GM12891 (cell line): ENCODE measurements around the gene VPS13D.

Source experiments
- POLR2A ChIP-seq: IDR thresholded peaks from 2 replicates; pipeline ENCODE4 v1.6.1; 2011; ENCODE audit warnings: low read depth, low read length, control low read depth
- POLR2AphosphoS5 ChIP-seq: IDR thresholded peaks from 2 replicates; pipeline ENCODE4 v1.6.1; 2011; ENCODE audit warnings: low read depth, low read length, control low read depth
- POU2F2 ChIP-seq: IDR thresholded peaks from 2 replicates; pipeline ENCODE4 v1.6.1; 2011; ENCODE audit warnings: low read depth, mild to moderate bottlenecking, control low read depth, low read length, moderate library complexity
- SPI1 ChIP-seq: IDR thresholded peaks from 2 replicates; pipeline ENCODE4 v1.6.1; 2011; ENCODE audit warnings: low read depth, low read length, control low read depth
- TAF1 ChIP-seq: IDR thresholded peaks from 2 replicates; pipeline ENCODE4 v1.6.1; 2011; ENCODE audit warnings: low read depth, low read length, control low read depth

- TF ChIP-seq POLR2AphosphoS5 (no peak), POLR2A (no peak), SPI1 (no peak), TAF1 (no peak), POU2F2 (no peak)
These were observed 153.2 kb downstream of the VPS13D start for GRCh38 chr1:12383001-12383400.
